ENCODE measurements around the gene TIE1.

TIE1 gene

GRCh38 chr1:43339584-43340232 is 38.9 kb downstream of the TIE1 start:
- no peak for DNase-seq

DNA sequence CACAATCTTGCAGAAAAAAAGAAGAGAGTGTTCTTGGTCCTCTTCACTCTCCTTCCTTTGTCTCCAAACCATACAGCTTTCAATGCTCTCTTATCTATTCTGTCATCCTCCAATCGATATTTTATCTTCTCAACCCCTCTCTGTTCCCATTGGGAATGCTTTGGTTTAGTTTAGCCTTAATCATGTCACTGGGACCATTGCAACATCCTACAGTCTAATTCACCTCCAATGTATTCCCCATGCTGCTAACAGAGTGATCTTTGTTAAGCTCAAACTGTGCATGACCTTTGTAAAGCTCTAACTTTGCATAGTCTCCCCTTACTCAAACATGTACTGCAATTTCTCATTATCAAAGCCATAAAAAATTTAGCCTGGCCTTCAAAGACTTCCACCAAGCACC is 39.8 kb downstream of the TIE1 start:
- no peak for DNase-seq

- DNase-seq: peak in 1 of 2 experiments; percentile 31
These were observed 43.6 kb downstream of the TIE1 start for GRCh38 chr1:43344267-43344850.

DNA sequence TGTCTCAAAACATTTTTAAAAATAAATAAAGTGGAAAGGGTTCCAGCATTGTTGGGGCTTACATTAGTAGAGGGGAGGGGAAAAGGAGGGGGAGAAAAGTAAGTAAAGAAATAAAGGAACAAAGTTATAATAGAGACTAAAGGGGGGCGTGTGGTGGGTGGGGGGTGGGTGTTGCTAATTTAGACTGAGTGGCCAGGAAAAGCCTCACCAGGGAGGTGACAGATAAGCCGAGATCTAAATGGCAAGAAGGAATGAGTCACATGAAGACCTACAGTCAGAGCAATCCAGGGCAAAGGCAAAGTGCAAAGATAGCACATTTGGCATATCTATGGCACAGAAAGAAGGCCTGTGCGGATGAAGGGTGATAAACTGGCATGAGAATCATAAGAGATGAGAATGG is 44.3 kb downstream of the TIE1 start:
- DNase-seq: no peak

DNA sequence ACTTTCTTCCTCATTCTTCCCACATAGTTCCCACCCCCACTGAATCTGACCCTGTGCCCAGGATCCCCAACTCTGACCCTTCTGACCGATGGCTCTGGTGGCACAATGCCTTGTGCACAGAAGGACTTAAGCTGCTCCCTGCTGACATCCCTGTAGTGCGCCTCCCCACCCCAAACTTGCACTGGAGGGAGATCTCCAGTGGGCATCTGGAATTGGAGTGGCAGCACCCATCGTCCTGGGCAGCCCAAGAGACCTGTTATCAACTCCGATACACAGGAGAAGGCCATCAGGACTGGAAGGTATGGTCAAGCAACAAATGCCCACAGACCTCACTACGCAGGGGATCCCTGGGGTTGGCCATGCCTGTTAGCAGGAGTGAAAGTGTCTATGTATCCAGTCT is 45.9 kb downstream of the TIE1 start:
- DNase-seq: no peak

DNA sequence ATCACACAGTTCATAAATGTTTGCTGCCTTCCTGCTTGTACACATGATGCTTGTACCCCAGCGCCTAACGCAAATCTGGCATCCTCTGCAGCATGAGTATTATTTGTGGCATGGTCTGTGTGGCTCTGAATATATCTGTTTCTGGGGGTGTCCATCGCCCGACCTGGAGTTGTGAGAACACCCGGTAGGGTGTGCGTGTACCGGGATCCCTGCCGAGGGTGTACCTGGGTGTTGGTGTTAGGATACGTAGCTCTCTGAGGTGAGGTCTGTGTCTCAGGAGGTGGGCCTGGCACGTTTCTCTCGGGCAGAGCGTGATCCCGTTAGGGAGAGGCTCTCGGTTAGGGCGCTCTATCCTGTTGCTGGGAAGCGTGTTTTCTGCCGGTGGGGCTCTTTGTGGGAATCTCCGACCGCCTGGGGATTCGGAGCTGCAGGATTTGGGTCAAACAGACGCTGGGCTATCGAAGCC is 47.6 kb downstream of the TIE1 start:
- peak; percentile 73 to 82 for DNase-seq

DNA sequence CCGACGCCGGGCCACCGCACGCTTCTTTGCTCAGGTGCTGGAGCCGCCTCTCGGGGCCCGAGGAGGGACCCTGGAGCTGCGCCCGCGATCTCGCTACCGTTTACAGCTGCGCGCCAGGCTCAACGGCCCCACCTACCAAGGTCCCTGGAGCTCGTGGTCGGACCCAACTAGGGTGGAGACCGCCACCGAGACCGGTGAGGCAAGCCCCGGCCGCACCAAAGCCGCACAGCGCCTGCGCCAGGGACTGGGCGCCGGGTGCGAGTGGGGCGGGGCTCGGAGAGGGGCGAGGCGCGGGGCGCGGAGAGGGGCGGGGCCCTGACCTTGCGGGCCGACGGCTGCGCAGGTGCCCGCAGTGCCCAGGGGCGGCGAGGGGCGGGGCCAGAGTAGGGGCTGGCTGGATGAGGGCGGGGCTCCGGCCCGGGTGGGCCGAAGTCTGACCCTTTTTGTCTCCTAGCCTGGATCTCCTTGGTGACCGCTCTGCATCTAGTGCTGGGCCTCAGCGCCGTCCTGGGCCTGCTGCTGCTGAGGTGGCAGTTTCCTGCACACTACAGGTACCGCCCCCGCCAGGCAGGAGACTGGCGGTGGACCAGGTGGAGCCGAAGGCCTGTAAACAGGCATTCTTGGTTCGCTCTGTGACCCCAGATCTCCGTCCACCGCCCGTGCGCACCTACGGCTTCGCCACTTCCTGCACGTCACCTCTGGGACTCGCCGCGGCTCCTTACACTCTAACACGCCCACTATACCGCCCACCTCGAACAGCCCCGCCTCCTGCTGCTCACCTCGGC is 48.2 kb downstream of the TIE1 start:
- peak; percentile 94 for DNase-seq

GRCh38 chr1:43349594-43350306 is 49.0 kb downstream of the TIE1 start:
- DNase-seq: peak in 1 of 2 experiments; percentile 44

GRCh38 chr1:43350976-43351375 is 50.2 kb downstream of the TIE1 start:
- DNase-seq: no peak

DNA sequence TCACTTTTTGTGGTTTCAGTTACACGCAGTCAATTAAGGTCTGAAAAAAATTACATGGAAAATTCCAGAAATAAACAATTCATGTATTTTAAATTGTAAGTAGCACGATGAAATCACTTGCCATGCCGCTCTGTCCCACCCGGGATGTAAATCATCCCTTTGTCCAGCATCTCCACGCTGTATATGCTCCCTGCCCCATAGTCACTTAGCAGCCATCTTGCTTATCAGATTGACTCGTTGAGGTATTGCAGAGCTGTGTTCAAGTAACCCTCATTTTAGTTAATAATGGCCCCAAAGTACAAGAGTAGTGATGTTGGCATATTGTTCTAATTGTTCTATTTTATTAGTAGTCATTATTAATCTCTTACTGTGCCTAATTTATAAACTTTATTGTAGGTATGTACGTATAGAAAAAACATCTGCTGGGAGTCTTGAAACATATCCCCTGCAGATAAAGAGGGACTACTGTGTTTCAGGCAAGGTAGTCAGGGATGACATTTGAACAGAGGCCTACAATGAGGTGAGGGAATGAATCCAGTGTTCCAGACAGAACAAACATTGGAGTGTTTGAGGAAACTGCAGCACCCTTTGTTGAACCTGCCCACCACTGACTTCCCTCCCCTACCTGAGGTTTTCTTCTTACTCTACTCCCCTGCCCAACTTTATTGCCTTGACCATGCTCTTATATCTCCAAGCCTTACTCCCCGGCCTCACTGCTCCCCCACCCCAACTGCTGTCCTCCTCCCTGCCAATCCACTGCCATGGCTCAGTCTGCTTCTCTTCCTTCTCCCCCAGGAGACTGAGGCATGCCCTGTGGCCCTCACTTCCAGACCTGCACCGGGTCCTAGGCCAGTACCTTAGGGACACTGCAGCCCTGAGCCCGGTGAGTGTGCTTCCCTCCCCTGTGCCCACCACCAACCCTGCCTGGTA is 50.9 kb downstream of the TIE1 start:
- no peak for DNase-seq

- DNase-seq: no peak
These were observed 51.5 kb downstream of the TIE1 start for GRCh38 chr1:43352351-43352705.

GRCh38 chr1:43352881-43353280 is 52.1 kb downstream of the TIE1 start:
- DNase-seq: no peak

GRCh38 chr1:43354471-43354870 is 53.7 kb downstream of the TIE1 start:
- no peak for DNase-seq

DNA sequence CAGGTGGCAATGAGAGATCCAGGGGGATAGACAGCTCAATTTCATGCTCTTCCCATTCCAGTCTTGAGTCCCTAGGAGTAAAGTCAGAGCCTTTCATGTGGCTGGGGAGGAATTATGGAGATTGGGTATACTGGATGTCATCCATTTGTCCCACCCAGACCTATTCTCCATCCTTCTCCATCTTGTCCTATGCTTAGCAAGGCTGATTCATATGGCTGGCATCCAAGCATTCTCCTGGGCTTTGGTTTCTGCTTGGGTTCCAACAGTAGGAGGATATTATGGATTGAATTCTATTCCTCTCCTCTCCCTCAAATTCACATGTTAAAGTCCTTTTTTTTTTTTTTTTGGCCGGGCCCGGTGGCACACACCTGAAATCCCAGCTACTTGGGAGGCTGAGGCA is 54.2 kb downstream of the TIE1 start:
- no peak for DNase-seq

GRCh38 chr1:43357251-43357650 is 56.5 kb downstream of the TIE1 start:
- DNase-seq: no peak

DNA sequence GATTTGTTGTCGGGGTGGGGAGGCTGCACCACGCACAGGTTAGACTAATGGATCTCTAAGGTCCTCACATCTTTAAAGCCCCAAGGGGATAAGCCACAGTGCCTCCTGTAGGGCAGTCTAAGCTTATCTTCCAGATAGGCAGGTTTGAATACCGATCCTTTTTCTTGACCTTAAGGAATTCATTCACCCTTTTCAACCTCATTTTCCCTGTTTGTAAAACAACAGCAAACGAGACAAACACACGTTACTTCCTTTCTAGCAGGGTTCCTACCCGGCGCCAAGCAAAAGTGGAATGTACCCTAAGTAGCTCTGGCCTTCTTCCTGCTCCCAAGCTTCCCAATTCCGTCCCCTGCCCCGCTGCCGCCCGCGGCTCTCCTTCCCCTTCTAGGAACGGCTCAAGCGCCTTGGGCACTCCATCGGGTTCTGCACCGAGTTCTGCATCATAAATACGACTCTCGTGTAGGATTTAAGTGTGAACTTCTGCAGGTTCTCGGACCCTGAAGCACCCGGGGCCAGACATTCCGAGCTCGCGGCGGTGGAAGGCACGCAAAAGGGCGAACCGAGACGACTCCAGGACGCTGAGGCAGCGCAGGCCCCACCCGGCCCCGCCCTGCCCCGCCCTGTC is 57.5 kb downstream of the TIE1 start:
- peak in 1 of 2 experiments; percentile 43 for DNase-seq

GRCh38 chr1:43358746-43359693 is 58.2 kb downstream of the TIE1 start, which contains the start of gene CDC20:
Gene CDC20, plus strand, starts transcription at chr1:43358981. Its CDS starts 235 bp downstream, at chr1:43359216.
- peak; percentile 100 for DNase-seq

GRCh38 chr1:43359696-43360095 is 58.9 kb downstream of the TIE1 start:
- DNase-seq: no peak

GRCh38 chr1:43360616-43361015 is 59.8 kb downstream of the TIE1 start:
- no peak for DNase-seq

GRCh38 chr1:43363283-43363934 is 62.6 kb downstream of the TIE1 start:
- DNase-seq: no peak

Measured in NCI-H2081 (cell line).